ENCODE data around the gene SORCS1. TPM values are rescaled to one million over a fixed set of nuclear protein-coding genes. Genes with fewer than 3 reads are reported as not detected.

Gene SORCS1
- total RNA-seq, 1 experiment from 2014 or later: 1.7 TPM

- H3K23ac ChIP-seq (ENCODE audit: insufficient read length, low read depth, low read length): no peak overlapping the region
- no peak overlapping the region for H3K14ac ChIP-seq (ENCODE audit: insufficient read depth, low read length)
- no peak overlapping the region for H2BK5ac ChIP-seq (ENCODE audit: insufficient read length, low read length)
- H3K79me2 ChIP-seq (ENCODE audit: insufficient read depth, low read length): no peaks in the 10 kb centered on the region
- no peak overlapping the region for H4K91ac ChIP-seq (ENCODE audit: insufficient read length, low read depth, low read length)
- H3K27ac Mint-ChIP-seq: peak overlapping the region in 1 of 3 experiments; percentile 69; a peak in 1 of 7 replicates
- peak; percentile 62 for DNase-seq
- no peak overlapping the region for H3K4ac ChIP-seq (ENCODE audit: low read depth, low read length)
- H4K20me1 ChIP-seq (ENCODE audit: control insufficient read depth, insufficient read depth, insufficient read length): no peaks in the 10 kb centered on the region
- no peak overlapping the region for H3K9ac ChIP-seq (ENCODE audit: extremely low read depth, insufficient read length, low read length)
- peaks cover 23 to 24% of the 10 kb centered on the region in 2 experiments for H3K4me1 Mint-ChIP-seq
- H2BK20ac ChIP-seq (ENCODE audit: low read depth, low read length, poor library complexity, severe bottlenecking): no peak overlapping the region
- no peaks in the 10 kb centered on the region for H3K27me3 ChIP-seq (ENCODE audit: insufficient read depth, low read length)
- H2BK120ac ChIP-seq (ENCODE audit: low read depth, low read length, poor library complexity, severe bottlenecking): no peak overlapping the region
- no peaks in the 10 kb centered on the region for H3K36me3 Mint-ChIP-seq (ENCODE audit: insufficient read depth in 1 of 3, low read depth in 3 of 3)
- no peak overlapping the region for H4K8ac ChIP-seq (replicated peaks; ENCODE audit: insufficient read length, low read depth, low read length)
- no peak overlapping the region for H2BK15ac ChIP-seq (ENCODE audit: low read depth, low read length)
- H3K79me1 ChIP-seq (ENCODE audit: insufficient read depth, low read depth, low read length, poor library complexity, severe bottlenecking): no peaks in the 10 kb centered on the region
- H2AK5ac ChIP-seq (ENCODE audit: insufficient read length, low read length): no peak overlapping the region
- H3K27me3 Mint-ChIP-seq (ENCODE audit: low read depth): peaks cover 1% of the 10 kb centered on the region
- no peaks in the 10 kb centered on the region for H3K23me2 ChIP-seq (ENCODE audit: insufficient read length, low read depth, low read length, poor library complexity, severe bottlenecking)
- no CpG with 5 or more reads among the region's 9 CpGs for WGBS (ENCODE audit: extremely low coverage, insufficient read length, low lambda C conversion rate)
- no peak overlapping the region for H3T11ph ChIP-seq (ENCODE audit: low read length)
- H3K4me2 ChIP-seq (ENCODE audit: insufficient read depth, insufficient read length, low read length): no peak overlapping the region
- no peak overlapping the region for H4K5ac ChIP-seq (ENCODE audit: insufficient read length, low read depth, low read length)
- H3K18ac ChIP-seq (ENCODE audit: insufficient read length, low read depth, low read length): no peak overlapping the region
- H3K4me1 ChIP-seq (ENCODE audit: insufficient read depth, low read length): peaks cover 7% of the 10 kb centered on the region; the same call in 1 of the 2 replicates
- H3K56ac ChIP-seq (ENCODE audit: insufficient read length, low read depth, low read length): no peak overlapping the region
- no peak overlapping the region for H2AFZ ChIP-seq (ENCODE audit: low read length)
- TF ChIP-seq, protein P1, sequence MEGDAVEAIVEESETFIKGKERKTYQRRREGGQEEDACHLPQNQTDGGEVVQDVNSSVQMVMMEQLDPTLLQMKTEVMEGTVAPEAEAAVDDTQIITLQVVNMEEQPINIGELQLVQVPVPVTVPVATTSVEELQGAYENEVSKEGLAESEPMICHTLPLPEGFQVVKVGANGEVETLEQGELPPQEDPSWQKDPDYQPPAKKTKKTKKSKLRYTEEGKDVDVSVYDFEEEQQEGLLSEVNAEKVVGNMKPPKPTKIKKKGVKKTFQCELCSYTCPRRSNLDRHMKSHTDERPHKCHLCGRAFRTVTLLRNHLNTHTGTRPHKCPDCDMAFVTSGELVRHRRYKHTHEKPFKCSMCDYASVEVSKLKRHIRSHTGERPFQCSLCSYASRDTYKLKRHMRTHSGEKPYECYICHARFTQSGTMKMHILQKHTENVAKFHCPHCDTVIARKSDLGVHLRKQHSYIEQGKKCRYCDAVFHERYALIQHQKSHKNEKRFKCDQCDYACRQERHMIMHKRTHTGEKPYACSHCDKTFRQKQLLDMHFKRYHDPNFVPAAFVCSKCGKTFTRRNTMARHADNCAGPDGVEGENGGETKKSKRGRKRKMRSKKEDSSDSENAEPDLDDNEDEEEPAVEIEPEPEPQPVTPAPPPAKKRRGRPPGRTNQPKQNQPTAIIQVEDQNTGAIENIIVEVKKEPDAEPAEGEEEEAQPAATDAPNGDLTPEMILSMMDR (conservative IDR thresholded peaks at IDR 0.05): no peak
- H3K9me3 ChIP-seq (ENCODE audit: control insufficient read depth, low read depth, low read length): no peaks in the 10 kb centered on the region
- no peaks in the 10 kb centered on the region for H3K9me3 Mint-ChIP-seq
- H3K27ac ChIP-seq (ENCODE audit: insufficient read length, low read depth, low read length): no peak overlapping the region
- no peak overlapping the region for H2BK12ac ChIP-seq (ENCODE audit: insufficient read length, low read depth, low read length)
- no peak overlapping the region; a peak in 1 of 5 replicates for H3K4me3 Mint-ChIP-seq
Measured at GRCh38 chr10:106577266-106577665, 587.2 kb downstream of the SORCS1 start.

Data from H9 (cell line).